BLaER1 treated with 17β-estradiol and CSF1 and Interleukin-3, amounts not matched to agents 10 nM and 100 nM (cell line): ENCODE measurements around the gene PPP1CA.

Source experiments
- H3K27ac ChIP-seq, 11 experiments: shearing (Covaris generic); formaldehyde crosslinking; 2 replicates each; pipeline ENCODE4 v1.8.1; 2022
- H3K27me3 ChIP-seq, 11 experiments: shearing (Covaris generic); formaldehyde crosslinking; 2 replicates each; pipeline ENCODE4 v1.8.1; 2022
- H3K36me3 ChIP-seq, 11 experiments: shearing (Covaris generic); formaldehyde crosslinking; 2 replicates each; pipeline ENCODE4 v1.8.1; 2022
- H3K4me1 ChIP-seq, 10 experiments: shearing (Covaris generic); formaldehyde crosslinking; 2 replicates each; pipeline ENCODE4 v1.8.1; 2022
- H3K4me2 ChIP-seq, 11 experiments: shearing (Covaris generic); formaldehyde crosslinking; 2 replicates each; pipeline ENCODE4 v1.8.1; 2022
- H3K4me3 ChIP-seq, 10 experiments: shearing (Covaris generic); formaldehyde crosslinking; 2 replicates each; pipeline ENCODE4 v1.8.1; 2022
- H3K9ac ChIP-seq, 11 experiments: shearing (Covaris generic); formaldehyde crosslinking; 2 replicates each; pipeline ENCODE4 v1.8.1; 2022
- H3K9me3 ChIP-seq, 11 experiments: shearing (Covaris generic); formaldehyde crosslinking; replicated peaks in 1 of 11; 2 replicates each; pipeline ENCODE4 v1.8.1; 2022
- H4K20me1 ChIP-seq, 11 experiments: shearing (Covaris generic); formaldehyde crosslinking; 2 replicates each; pipeline ENCODE4 v1.8.1; 2022
- Cebpa-rat ChIP-seq, 11 experiments: shearing (Covaris generic); IDR thresholded peaks; 2 replicates each; pipeline ENCODE4 v1.8.1; 2022

Gene PPP1CA

DNA sequence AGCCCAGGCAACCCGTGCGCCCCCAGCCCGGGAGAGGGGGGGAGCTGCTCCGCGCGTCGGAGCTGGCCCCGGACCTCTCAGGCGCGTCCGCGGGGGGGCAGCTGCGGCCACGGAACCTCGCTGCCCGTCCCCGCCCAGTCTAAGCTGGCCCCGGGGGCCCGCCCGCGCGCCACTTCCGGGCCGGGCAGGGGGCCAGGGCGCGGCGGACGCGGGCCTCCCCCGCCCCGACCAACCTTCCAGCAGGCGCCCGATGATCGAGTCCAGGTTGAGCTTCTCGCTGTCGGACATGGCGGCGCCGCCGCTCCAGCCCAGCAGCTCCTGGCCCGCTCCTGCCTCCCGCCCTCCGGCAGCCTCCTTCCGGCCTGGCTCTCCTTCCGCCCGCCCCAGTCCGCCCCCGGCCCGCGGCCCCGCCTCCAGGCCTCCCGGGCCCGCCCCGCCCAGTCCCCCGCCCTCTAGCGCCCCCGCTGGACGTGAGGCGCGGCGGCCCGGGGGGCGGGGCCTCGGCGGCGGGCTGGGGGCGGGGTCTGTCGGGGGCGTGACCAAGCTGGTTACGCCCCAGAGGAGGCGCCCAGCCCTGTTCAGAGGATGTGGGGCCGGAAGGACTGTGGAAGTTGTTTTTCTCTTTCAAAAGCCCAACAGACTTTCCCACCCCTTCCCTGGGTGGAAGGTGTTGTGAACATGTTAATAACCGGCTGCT lies at the start of gene PPP1CA:
Gene PPP1CA, minus strand, starts transcription at position 364 of the 697 bp plus-strand sequence. Its CDS starts 76 bp downstream, at position 288.
- Histone ChIP-seq H3K9ac (peak within 1 kb of the TSS; percentile 94 to 99 (median 97)), H3K4me1 (peaks cover 87 to 92% (median 90%) of the 10 kb centered on the region in 10 experiments), H4K20me1 (peaks cover 38 to 59% (median 49%) of the 10 kb centered on the region in 11 experiments; a peak in 21 of 22 replicates), H3K27ac (peak within 1 kb of the TSS; percentile 92 to 97 (median 96)), H3K27me3 (no peaks in the 10 kb centered on the region), H3K9me3 (no peaks in the 10 kb centered on the region), H3K4me3 (peak within 1 kb of the TSS; percentile 90 to 99 (median 96)), H3K4me2 (peak within 1 kb of the TSS; percentile 95 to 100 (median 99)), H3K36me3 (peaks cover 31 to 51% (median 39%) of the 10 kb centered on the region in 11 experiments)
- no peak for TF ChIP-seq Cebpa-rat (IDR thresholded peaks at IDR 0.05)

DNA sequence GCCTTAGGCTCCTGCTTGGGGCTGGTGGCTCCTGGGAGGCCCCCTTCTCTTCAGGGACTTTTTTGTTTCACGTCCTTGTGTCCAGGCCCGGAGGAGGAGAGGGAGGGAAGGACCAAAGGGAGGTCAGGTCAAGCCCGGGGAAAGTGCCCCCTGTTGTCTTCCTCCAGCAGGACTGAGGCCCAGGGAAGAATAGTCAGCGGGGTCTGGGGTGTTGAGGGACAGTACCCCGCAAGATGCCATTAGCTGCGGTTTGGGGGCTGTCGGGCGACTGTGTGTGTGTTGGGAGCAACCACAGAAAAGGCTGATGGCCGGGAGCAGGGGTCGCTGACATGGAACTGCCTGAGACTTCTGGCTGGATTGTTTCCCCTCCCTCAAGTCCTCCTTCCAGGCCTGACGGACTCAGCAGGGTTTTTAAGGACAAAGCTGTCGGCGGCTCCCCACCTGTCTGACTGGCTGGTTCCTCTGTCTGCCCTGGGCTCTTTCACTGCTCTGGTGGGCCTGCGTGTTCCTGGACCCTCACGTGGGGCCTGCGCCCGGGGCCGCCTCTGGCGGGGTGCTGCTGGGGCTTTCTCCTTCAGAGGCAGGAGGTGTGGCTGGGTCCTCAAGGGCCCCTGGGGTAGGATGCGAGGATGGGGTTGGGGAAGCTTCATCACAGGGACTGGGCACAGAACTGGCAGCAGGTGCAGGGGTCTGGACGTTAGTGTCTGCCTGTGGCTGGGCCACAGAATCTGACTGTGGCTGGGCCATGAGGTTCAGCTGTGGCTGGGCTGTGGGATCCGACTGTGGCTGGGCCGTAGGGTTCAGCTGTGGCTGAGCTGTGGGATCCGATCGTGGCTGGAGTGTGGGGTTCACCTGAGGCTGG lies 49.4 kb upstream of the PPP1CA start:
- Histone ChIP-seq H3K4me3 (no peak overlapping the region), H3K9ac (peak overlapping the region in 5 of 11 experiments; percentile 21 to 65 (median 38); a peak in 8 of 22 replicates), H3K4me2 (peak overlapping the region in 9 of 11 experiments; percentile 3 to 92 (median 10); a peak in 12 of 22 replicates), H3K36me3 (no peaks in the 10 kb centered on the region), H3K4me1 (peaks cover 35 to 69% (median 51%) of the 10 kb centered on the region in 10 experiments), H3K9me3 (no peaks in the 10 kb centered on the region), H3K27me3 (no peaks in the 10 kb centered on the region), H3K27ac (peak overlapping the region in 3 of 11 experiments; percentile 16 to 41 (median 18); a peak in 3 of 22 replicates), H4K20me1 (no peaks in the 10 kb centered on the region; a peak in 1 of 22 replicates)
- TF ChIP-seq Cebpa-rat (IDR thresholded peaks at IDR 0.05) = no peak

GRCh38 chr11:67449116-67449844 lies 47.6 kb upstream of the PPP1CA start:
- Histone ChIP-seq H3K36me3 (no peaks in the 10 kb centered on the region), H4K20me1 (no peaks in the 10 kb centered on the region; a peak in 1 of 22 replicates), H3K4me3 (no peak overlapping the region), H3K27ac (0 out of 22 replicates have a peak overlapping the region, but pooled peaks of 2 of the 11 experiments have one; percentile 2 to 17), H3K27me3 (no peaks in the 10 kb centered on the region), H3K9me3 (no peaks in the 10 kb centered on the region), H3K4me1 (peaks cover 52 to 87% (median 68%) of the 10 kb centered on the region in 10 experiments), H3K4me2 (peak overlapping the region in 9 of 11 experiments; percentile 11 to 92 (median 53); a peak in 14 of 22 replicates), H3K9ac (no peak overlapping the region)
- TF ChIP-seq Cebpa-rat (IDR thresholded peaks at IDR 0.05) = no peak

DNA sequence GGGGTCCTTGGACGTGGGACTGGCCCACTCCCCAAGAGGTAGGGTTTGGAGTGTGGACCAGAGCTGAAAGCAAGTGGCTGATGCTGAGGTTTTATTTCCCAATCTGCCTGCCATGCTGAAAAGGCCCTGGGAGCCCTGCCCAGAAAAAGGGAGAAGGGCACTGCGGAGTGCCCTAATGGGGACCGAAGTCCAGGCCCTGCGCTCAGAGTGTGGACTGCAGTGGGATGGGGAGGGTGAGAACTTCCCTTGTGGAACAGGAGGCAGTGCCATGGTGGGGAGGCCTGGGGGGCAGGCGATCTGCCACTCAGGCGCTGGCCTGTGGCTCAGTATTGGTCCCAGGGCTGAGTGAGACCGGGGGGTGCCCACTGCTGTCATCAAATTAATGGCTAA lies 46.6 kb upstream of the PPP1CA start:
- peaks cover 59 to 90% (median 75%) of the 10 kb centered on the region in 10 experiments for H3K4me1 ChIP-seq
- no peak overlapping the region for H3K27ac ChIP-seq
- TF ChIP-seq Cebpa-rat (IDR thresholded peaks at IDR 0.05) = no peak
- H4K20me1 ChIP-seq = no peaks in the 10 kb centered on the region; a peak in 1 of 22 replicates
- H3K9me3 ChIP-seq = no peaks in the 10 kb centered on the region
- H3K27me3 ChIP-seq = no peaks in the 10 kb centered on the region
- H3K4me2 ChIP-seq = peak overlapping the region in 5 of 11 experiments; percentile 25 to 92 (median 50); a peak in 5 of 22 replicates
- H3K36me3 ChIP-seq = no peaks in the 10 kb centered on the region
- no peak overlapping the region for H3K4me3 ChIP-seq
- H3K9ac ChIP-seq = no peak overlapping the region

GRCh38 chr11:67445515-67445914 lies 43.9 kb upstream of the PPP1CA start:
- peaks cover 0 to 21% (median 0%) of the 10 kb centered on the region in 11 experiments; a peak in 7 of 22 replicates for H3K36me3 ChIP-seq
- H3K27me3 ChIP-seq = no peaks in the 10 kb centered on the region
- H3K9me3 ChIP-seq = no peaks in the 10 kb centered on the region
- no peak overlapping the region for H3K27ac ChIP-seq
- H3K4me2 ChIP-seq = peak overlapping the region; percentile 86 to 99 (median 90); a peak in 18 of 22 replicates
- H4K20me1 ChIP-seq = peaks cover 0 to 25% (median 8%) of the 10 kb centered on the region in 11 experiments; a peak in 12 of 22 replicates
- H3K4me3 ChIP-seq = no peak overlapping the region
- H3K4me1 ChIP-seq = peaks cover 81 to 92% (median 86%) of the 10 kb centered on the region in 10 experiments
- H3K9ac ChIP-seq = 0 out of 22 replicates have a peak overlapping the region, but pooled peaks of 1 of the 11 experiments have one; percentile 18
- no peak for TF ChIP-seq Cebpa-rat (IDR thresholded peaks at IDR 0.05)

DNA sequence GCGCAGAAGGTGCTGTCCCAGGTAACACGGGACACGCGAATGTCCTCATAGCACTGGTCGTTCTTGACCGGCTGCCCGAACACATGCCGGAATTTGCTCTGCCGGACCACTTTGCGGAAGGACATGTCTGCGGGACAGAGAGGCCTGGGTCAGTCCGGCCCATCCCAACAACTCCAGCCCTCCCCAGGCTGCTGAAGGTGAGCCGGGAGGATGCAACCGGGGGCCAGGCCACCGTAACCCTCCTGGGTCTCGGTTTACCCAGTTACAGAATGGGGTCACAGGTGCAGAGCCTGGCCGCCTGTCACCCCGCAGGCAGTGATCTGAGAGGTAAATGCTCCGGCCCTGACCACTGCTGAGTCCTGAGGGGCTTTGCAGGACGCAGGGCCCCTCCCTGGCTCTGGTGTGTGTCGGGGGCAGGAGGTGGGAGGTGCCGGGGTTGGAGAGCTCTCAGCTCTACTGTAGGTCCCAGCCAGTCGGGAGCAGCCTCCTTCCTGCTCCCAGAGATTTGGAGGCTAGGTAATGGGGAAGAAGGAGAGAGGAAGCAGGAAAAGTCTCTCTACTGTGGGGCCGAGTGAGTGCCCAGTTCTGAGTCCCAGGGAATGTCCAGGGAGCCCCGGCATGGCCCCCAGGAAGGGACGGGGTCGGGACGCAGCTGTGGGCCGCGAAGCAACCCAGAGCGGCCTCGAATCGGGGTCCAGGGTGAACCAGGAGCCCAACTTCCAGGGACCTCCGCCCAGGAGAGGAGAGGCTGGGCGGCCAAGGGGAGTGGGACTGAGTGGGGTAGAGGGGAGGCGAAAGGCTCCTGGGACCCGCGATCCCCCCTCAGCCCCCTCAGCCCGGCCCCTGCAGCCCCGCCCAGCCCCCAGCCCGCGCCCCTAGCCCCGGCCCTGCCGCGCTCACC lies 41.1 kb upstream of the PPP1CA start:
- H3K4me3 ChIP-seq = peak overlapping the region; percentile 41 to 79 (median 66)
- H3K27me3 ChIP-seq = no peaks in the 10 kb centered on the region
- H3K36me3 ChIP-seq = peaks cover 0 to 45% (median 0%) of the 10 kb centered on the region in 11 experiments; a peak in 9 of 22 replicates
- H4K20me1 ChIP-seq = peaks cover 0 to 53% (median 23%) of the 10 kb centered on the region in 11 experiments; a peak in 14 of 22 replicates
- peaks cover 86 to 97% (median 93%) of the 10 kb centered on the region in 10 experiments for H3K4me1 ChIP-seq
- peak overlapping the region; percentile 64 to 83 (median 70) for H3K9ac ChIP-seq
- H3K27ac ChIP-seq = peak overlapping the region; percentile 46 to 74 (median 60); a peak in 19 of 22 replicates
- no peaks in the 10 kb centered on the region for H3K9me3 ChIP-seq
- no peak for TF ChIP-seq Cebpa-rat (IDR thresholded peaks at IDR 0.05)
- H3K4me2 ChIP-seq = peak overlapping the region; percentile 88 to 99 (median 98)

- peaks cover 0 to 54% (median 25%) of the 10 kb centered on the region in 11 experiments; a peak in 14 of 22 replicates for H4K20me1 ChIP-seq
- H3K36me3 ChIP-seq = peaks cover 0 to 49% (median 0%) of the 10 kb centered on the region in 11 experiments; a peak in 9 of 22 replicates
- no peaks in the 10 kb centered on the region for H3K27me3 ChIP-seq
- no peak overlapping the region for H3K27ac ChIP-seq
- H3K4me3 ChIP-seq = peak overlapping the region in 3 of 10 experiments; percentile 72 to 78 (median 73); a peak in 6 of 20 replicates
- TF ChIP-seq Cebpa-rat (IDR thresholded peaks at IDR 0.05) = no peak
- H3K4me1 ChIP-seq = peaks cover 86 to 95% (median 91%) of the 10 kb centered on the region in 10 experiments
- peak overlapping the region; percentile 88 to 99 (median 98) for H3K4me2 ChIP-seq
- peak overlapping the region in 3 of 11 experiments; percentile 1 to 83 (median 79); a peak in 2 of 22 replicates for H3K9ac ChIP-seq
- no peaks in the 10 kb centered on the region for H3K9me3 ChIP-seq
Measured at GRCh38 chr11:67441731-67442351, 40.2 kb upstream of the PPP1CA start.
